ENCODE measurements around the gene LILRB2.

Gene LILRB2

DNA sequence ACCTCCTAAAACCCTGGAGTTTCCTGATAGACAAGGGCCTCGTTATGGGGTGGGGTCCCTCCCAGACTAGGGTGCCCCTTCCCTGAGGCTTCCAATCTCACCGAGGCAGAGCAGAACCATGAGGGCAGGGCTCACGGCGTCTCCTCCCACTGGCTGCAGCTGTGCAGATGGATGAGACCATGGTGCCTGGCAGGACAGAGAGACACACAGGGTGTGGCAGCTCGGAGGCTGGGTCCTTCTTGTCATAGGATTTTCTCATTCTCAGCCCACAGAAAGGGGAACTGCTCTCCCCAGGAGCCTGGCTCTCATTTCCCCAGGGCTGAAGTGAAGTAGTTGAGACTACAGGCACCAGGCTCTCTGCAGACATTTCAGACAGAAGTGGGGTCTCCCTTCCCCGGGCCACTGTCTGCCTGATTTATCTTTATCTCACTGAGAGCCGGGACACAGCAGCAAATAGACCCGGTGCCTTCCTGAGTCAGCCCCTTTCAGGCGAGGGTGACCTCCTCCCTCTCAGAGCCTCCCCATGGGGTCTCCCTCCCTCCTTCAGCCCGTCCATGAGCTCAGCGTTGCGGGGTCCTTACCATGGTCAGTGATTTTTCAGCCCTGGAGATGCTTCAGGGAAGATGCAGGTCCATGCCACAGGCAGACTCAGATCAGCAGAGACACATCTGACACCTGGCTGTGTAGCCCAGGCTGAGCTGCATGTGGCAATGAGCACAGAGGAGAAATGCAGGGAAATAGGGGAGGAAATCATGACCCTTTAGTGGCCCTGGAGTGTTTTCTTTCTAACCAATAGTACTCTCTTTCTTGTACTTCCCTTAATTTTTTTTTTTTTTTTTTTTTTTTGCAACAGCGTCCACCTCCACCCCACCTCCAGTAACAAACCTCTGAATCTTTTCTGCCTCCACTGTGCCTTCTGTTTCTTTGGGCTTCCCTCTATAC lies 31.8 kb upstream of the LILRB2 start, which contains the start of gene LILRA5:
Gene LILRA5 (minus strand): TSS at position 731 of the 942 bp plus-strand sequence. CDS start 147 bp downstream, at position 584.
- peaks cover 21% of the 10 kb centered on the region for H3K27me3 ChIP-seq
- no peaks in the 10 kb centered on the region for H3K9me3 ChIP-seq
- H3K4me3 ChIP-seq (ENCODE audit: low read depth, low read length): no peak within 1 kb of the TSS
- no peaks in the 10 kb centered on the region for H3K4me1 ChIP-seq
- no peak for DNase-seq
- H3K36me3 ChIP-seq: no peaks in the 10 kb centered on the region
- TF ChIP-seq, protein P1, sequence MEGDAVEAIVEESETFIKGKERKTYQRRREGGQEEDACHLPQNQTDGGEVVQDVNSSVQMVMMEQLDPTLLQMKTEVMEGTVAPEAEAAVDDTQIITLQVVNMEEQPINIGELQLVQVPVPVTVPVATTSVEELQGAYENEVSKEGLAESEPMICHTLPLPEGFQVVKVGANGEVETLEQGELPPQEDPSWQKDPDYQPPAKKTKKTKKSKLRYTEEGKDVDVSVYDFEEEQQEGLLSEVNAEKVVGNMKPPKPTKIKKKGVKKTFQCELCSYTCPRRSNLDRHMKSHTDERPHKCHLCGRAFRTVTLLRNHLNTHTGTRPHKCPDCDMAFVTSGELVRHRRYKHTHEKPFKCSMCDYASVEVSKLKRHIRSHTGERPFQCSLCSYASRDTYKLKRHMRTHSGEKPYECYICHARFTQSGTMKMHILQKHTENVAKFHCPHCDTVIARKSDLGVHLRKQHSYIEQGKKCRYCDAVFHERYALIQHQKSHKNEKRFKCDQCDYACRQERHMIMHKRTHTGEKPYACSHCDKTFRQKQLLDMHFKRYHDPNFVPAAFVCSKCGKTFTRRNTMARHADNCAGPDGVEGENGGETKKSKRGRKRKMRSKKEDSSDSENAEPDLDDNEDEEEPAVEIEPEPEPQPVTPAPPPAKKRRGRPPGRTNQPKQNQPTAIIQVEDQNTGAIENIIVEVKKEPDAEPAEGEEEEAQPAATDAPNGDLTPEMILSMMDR (IDR thresholded peaks at IDR 0.05; ENCODE audit: low read depth, low read length): no peak

DNA sequence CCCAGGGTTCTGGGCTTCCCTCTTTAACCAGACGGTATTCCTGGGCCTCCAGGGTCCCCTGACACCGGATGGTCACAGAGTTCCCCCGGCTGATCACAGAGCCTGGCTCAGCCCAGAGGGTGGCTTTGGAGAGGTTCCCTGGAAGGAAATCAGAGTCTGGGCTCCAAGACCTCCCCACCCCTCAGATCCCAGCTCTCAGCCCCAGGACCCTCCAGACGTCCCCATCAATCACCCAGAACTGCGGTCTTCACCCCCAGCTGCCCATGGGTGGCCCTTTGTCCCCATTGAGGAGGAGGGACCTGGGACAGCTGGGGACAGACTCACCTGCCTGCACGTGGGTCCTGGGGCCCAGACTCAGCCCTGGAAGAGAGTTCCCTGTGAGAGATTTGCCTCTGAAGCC lies 31.1 kb upstream of the LILRB2 start:
- Histone ChIP-seq H3K36me3 (no peaks in the 10 kb centered on the region), H3K4me1 (no peaks in the 10 kb centered on the region), H3K4me3 (ENCODE audit: low read depth, low read length) (no peak overlapping the region), H3K9me3 (no peaks in the 10 kb centered on the region), H3K27me3 (peaks cover 21% of the 10 kb centered on the region)
- TF ChIP-seq, protein P1 (IDR thresholded peaks at IDR 0.05; ENCODE audit: low read depth, low read length): no peak
- DNase-seq: no peak

DNA sequence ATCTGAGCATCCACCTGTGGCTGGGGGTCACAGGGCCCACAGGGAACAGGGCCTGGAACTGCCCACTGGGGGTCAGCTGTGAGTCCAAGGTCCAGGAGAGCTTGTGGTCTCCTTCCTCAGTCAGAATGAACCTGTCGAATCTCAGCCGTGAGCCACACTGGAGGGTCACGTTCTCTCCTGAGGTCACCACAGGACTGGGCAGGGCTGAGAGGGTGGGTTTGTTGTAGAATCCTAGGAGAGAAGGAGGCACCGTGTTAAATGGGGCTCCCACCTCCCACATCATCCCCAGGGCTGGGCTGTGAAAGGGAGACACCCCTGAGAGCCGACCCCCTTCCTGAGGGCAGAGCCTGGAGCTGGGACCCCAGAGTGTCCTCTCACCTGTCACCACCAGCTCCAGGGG lies 30.6 kb upstream of the LILRB2 start:
- Histone ChIP-seq H3K9me3 (no peaks in the 10 kb centered on the region), H3K4me1 (no peaks in the 10 kb centered on the region), H3K27me3 (peaks cover 17% of the 10 kb centered on the region), H3K36me3 (no peaks in the 10 kb centered on the region), H3K4me3 (ENCODE audit: low read depth, low read length) (no peak overlapping the region)
- no peak for DNase-seq
- TF ChIP-seq, protein P1 (IDR thresholded peaks at IDR 0.05; ENCODE audit: low read depth, low read length): no peak

DNA sequence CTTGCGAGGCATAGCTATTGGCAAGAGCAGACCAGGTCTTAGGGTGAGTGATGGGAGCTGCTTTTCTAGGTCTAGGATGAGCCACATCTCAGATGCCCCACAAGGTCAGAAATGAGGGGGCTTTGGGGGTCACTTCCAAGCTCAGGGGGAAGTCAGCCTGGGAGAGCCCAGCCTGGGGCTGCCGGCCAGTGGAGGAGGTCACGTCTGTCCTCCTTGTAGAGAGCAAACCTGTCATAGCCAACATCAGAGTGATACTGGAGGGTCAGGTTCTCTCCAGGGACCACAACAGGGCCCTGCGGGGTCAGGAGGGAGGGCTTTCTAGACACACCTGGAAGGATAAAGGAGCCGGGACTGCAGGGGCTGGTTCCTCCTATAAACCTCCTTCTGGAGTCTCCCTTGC lies 29.6 kb upstream of the LILRB2 start:
- H3K9me3 ChIP-seq: no peaks in the 10 kb centered on the region
- H3K4me1 ChIP-seq: no peaks in the 10 kb centered on the region
- TF ChIP-seq, protein P1 (IDR thresholded peaks at IDR 0.05; ENCODE audit: low read depth, low read length): no peak
- no peak for DNase-seq
- H3K27me3 ChIP-seq: peaks cover 17% of the 10 kb centered on the region
- no peak overlapping the region for H3K4me3 ChIP-seq (ENCODE audit: low read depth, low read length)
- H3K36me3 ChIP-seq: no peaks in the 10 kb centered on the region

DNA sequence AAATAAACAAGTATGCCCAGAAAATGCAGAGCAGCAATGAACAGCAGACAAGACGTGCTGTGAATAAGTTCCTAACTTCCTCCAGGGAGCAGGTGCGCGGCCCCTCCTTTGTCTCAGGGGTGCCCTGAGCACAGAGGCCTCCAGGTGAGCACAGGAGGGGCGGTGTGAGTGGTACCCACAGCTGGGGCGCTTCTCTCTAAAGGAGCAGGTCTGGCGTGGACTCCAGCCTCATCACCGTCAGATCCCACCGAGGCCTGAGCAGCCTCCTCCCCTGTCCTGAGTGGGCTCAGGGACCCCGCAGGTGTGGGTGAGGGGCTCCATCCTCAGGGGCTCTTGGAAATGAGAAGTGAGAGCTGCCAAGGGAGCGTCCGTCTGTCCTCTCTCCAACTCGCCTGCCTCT lies 28.9 kb upstream of the LILRB2 start:
- H3K4me1 ChIP-seq: no peaks in the 10 kb centered on the region
- H3K4me3 ChIP-seq (ENCODE audit: low read depth, low read length): no peak overlapping the region
- H3K27me3 ChIP-seq: peaks cover 21% of the 10 kb centered on the region
- no peak for DNase-seq
- no peaks in the 10 kb centered on the region for H3K36me3 ChIP-seq
- TF ChIP-seq, protein P1 (IDR thresholded peaks at IDR 0.05; ENCODE audit: low read depth, low read length): no peak
- H3K9me3 ChIP-seq: no peaks in the 10 kb centered on the region

DNA sequence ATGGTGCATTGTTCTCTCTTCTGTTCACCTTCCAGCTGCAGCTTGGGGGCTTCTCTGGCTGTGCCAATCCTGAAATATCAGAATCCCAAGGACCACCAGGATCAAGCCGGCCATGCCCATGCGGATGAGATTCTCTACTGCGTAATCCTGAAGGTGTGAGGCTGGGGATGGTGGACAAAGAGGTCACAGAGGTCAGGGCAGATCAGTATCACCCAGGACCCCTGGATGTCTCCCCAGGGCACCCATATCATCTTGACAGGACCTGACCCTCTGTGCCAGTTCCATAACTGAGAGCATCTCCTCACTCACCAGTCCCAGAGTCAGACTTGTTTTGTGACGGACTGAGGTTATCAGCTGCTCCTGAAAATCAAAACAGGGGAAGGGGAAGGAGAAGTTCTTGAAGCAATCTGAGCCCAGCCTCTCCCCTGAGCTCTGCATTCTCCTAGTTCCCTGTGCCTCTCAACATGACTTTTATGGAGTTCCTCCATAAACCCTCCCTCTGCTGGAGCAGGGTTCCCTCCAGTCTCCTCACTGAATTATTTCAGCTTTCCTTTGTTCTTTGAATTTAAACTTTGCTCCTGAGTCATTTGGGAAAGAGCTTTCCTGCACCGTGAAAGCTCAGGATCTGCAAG lies 26.6 kb upstream of the LILRB2 start:
- no peaks in the 10 kb centered on the region for H3K4me1 ChIP-seq

More for the DNA sequence above, 26.6 kb upstream of the LILRB2 start:
- Histone ChIP-seq H3K4me3 (ENCODE audit: low read depth, low read length) (no peak overlapping the region), H3K9me3 (no peaks in the 10 kb centered on the region), H3K36me3 (no peaks in the 10 kb centered on the region), H3K27me3 (peaks cover 26% of the 10 kb centered on the region)
- TF ChIP-seq, protein P1 (IDR thresholded peaks at IDR 0.05; ENCODE audit: low read depth, low read length): no peak
- DNase-seq: no peak

Data from BE2C (cell line).